HG02763 (cell line): ENCODE measurements around the gene ICAM1.
"Not testable (repeated sequence)": the region's sequence is repeated elsewhere in the genome, so short reads cannot be mapped to it uniquely, and the experiment has no call there.

ENCODE experiments used
- ATAC-seq: cut with Tn5 transposase; IDR thresholded peaks from one replicate; pipeline ENCODE4 v1.9.1; 2021; ENCODE audit warnings: mild to moderate bottlenecking, moderate library complexity; ENCODE audit not compliant: unreplicated experiment

The ICAM1 gene

GRCh38 chr19:10270616-10271394 lies at the start of gene ICAM1:
TSS of gene ICAM1 (plus strand) at chr19:10271120. CDS start at chr19:10271160, 40 bp downstream.
- ATAC-seq, result peak; percentile 53

GRCh38 chr19:10222201-10222890 lies 48.6 kb upstream of the ICAM1 start:
- ATAC-seq, result no peak

- ATAC-seq, result no peak
Measured at GRCh38 chr19:10223488-10224213, 47.3 kb upstream of the ICAM1 start.

- ATAC-seq, result no peak
Measured at GRCh38 chr19:10224337-10224736, 46.6 kb upstream of the ICAM1 start.

- no peak for ATAC-seq
Measured at GRCh38 chr19:10226021-10226375, 44.9 kb upstream of the ICAM1 start.

- ATAC-seq, result no peak
Measured at GRCh38 chr19:10226376-10227025, 44.4 kb upstream of the ICAM1 start.

- no peak for ATAC-seq
Measured at GRCh38 chr19:10227026-10227971, 43.6 kb upstream of the ICAM1 start.

- no peak for ATAC-seq
Measured at GRCh38 chr19:10228393-10228792, 42.5 kb upstream of the ICAM1 start.

- ATAC-seq, result no peak
Measured at GRCh38 chr19:10228920-10229319, 42.0 kb upstream of the ICAM1 start.

GRCh38 chr19:10230173-10230860 lies 40.6 kb upstream of the ICAM1 start:
- ATAC-seq, result peak; percentile 7

- ATAC-seq, result peak; percentile 47
Measured at GRCh38 chr19:10230861-10231611, 39.9 kb upstream of the ICAM1 start, which contains the start of gene S1PR2. TSS of gene S1PR2 (minus strand) at chr19:10231331. CDS start at chr19:10224905, 6,426 bp downstream.

- no peak for ATAC-seq
Measured at GRCh38 chr19:10231612-10232228, 39.2 kb upstream of the ICAM1 start.

- ATAC-seq, result no peak
Measured at GRCh38 chr19:10233946-10234345, 37.0 kb upstream of the ICAM1 start.

GRCh38 chr19:10235003-10235402 lies 35.9 kb upstream of the ICAM1 start:
- no peak for ATAC-seq

- ATAC-seq, result not testable (repeated sequence)
Measured at GRCh38 chr19:10235409-10235808, 35.5 kb upstream of the ICAM1 start.

- ATAC-seq, result no peak
Measured at GRCh38 chr19:10237702-10238101, 33.2 kb upstream of the ICAM1 start.

GRCh38 chr19:10238172-10238783 lies 32.6 kb upstream of the ICAM1 start:
- no peak for ATAC-seq
